Activated B cell treated with CpG ODN at 0.5 μM for 24 hours (primary cell): ENCODE measurements around the gene ATP2A1. TPM values are rescaled to one million over a fixed set of nuclear protein-coding genes. Genes with fewer than 3 reads are reported as not detected.

Experiments
- ATAC-seq: fragments of 200-7000 bp; cut with Tn5 transposase; one replicate; pipeline ENCODE4 v1.10.0; 2021; ENCODE audit warnings: low read depth, mild to moderate bottlenecking, moderate library complexity
- CTCF ChIA-PET: fragments of 350-600 bp; sonication (Branson Sonifier 250); formaldehyde crosslinking; loops from one replicate; lab custom pipeline; 2021; ENCODE audit warnings: antibody characterized with exemption; lab: Charles Lee
- POLR2A ChIA-PET: fragments of 350-600 bp; sonication (Branson Sonifier 250); formaldehyde crosslinking; loops from one replicate; lab custom pipeline; 2021; ENCODE audit warnings: antibody characterized with exemption; lab: Charles Lee
- DNase-seq: peaks from one replicate; pipeline ENCODE4 v3.0.0; 2022
- H3K27ac Mint-ChIP-seq: one replicate; pipeline ENCODE4 v1.8.0; 2020; ENCODE audit warnings: mixed read lengths
- H3K27me3 Mint-ChIP-seq: one replicate; pipeline ENCODE4 v1.8.0; 2021; ENCODE audit warnings: mixed read lengths
- H3K36me3 Mint-ChIP-seq: one replicate; pipeline ENCODE4 v1.8.0; 2021; ENCODE audit warnings: low read depth, mixed read lengths
- H3K4me1 Mint-ChIP-seq: one replicate; pipeline ENCODE4 v1.8.0; 2021; ENCODE audit warnings: mixed read lengths
- H3K4me3 Mint-ChIP-seq: one replicate; pipeline ENCODE4 v1.8.0; 2020; ENCODE audit warnings: mild to moderate bottlenecking, mixed read lengths
- H3K9me3 Mint-ChIP-seq: one replicate; pipeline ENCODE4 v1.8.0; 2020; ENCODE audit warnings: mixed read lengths
- intact Hi-C: fragments of 100-400 bp; cut with micrococcal nuclease; formaldehyde crosslinking; loops from one replicate; pipeline ENCODE4 v1.15.1; 2024
- total RNA-seq: library from RNA; stranded (reverse); gene quantifications from 2 replicates; pipeline ENCODE4 v1.2.3, GENCODE V29; 2022
- TF ChIP-seq, protein P1 (sequence below): fragments of 200-600 bp; IDR thresholded peaks from one replicate; pipeline ENCODE4 v1.8.0; 2022; ENCODE audit warnings: antibody characterized with exemption, mild to moderate bottlenecking

ATP2A1 gene
- total RNA-seq, 1 donor from 2014 or later: 1.0 TPM

GRCh38 chr16:28875134-28876018 is 2.9 kb upstream of the ATP2A1 start:
- H3K4me3 Mint-ChIP-seq: no peak overlapping the region
- CTCF ChIA-PET: interaction anchor here (1.0 to 5.4 kb wide), 4 partner anchors 10 to 69 kb away, joined by 3 to 60 read pairs (median 7); no protein-coding TSS in a partner anchor
- no peak for ATAC-seq
- POLR2A ChIA-PET: interaction anchor here (0.7 to 2.2 kb wide), 3 partner anchors 12 to 70 kb away, joined by 3 to 7 read pairs (median 6); partner anchors contain the start of gene SH2B1
- TF ChIP-seq, protein P1, sequence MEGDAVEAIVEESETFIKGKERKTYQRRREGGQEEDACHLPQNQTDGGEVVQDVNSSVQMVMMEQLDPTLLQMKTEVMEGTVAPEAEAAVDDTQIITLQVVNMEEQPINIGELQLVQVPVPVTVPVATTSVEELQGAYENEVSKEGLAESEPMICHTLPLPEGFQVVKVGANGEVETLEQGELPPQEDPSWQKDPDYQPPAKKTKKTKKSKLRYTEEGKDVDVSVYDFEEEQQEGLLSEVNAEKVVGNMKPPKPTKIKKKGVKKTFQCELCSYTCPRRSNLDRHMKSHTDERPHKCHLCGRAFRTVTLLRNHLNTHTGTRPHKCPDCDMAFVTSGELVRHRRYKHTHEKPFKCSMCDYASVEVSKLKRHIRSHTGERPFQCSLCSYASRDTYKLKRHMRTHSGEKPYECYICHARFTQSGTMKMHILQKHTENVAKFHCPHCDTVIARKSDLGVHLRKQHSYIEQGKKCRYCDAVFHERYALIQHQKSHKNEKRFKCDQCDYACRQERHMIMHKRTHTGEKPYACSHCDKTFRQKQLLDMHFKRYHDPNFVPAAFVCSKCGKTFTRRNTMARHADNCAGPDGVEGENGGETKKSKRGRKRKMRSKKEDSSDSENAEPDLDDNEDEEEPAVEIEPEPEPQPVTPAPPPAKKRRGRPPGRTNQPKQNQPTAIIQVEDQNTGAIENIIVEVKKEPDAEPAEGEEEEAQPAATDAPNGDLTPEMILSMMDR: no peak
- H3K36me3 Mint-ChIP-seq: peaks cover 31% of the 10 kb centered on the region
- peaks cover 8% of the 10 kb centered on the region for H3K4me1 Mint-ChIP-seq
- DNase-seq: no peak
- H3K27me3 Mint-ChIP-seq: no peaks in the 10 kb centered on the region
- intact Hi-C loops: no loop called here
- no peak overlapping the region for H3K27ac Mint-ChIP-seq
- no peaks in the 10 kb centered on the region for H3K9me3 Mint-ChIP-seq

- Mint-ChIP-seq H3K4me1 (peaks cover 13% of the 10 kb centered on the region), H3K27ac (no peak overlapping the region), H3K4me3 (no peak overlapping the region), H3K36me3 (peaks cover 25% of the 10 kb centered on the region), H3K9me3 (no peaks in the 10 kb centered on the region), H3K27me3 (peaks cover 5% of the 10 kb centered on the region)
- TF ChIP-seq, protein P1: no peak
- POLR2A ChIA-PET: interaction anchor here (2.2 kb wide), 1 partner anchor 69 kb away, joined by 6 read pairs; no protein-coding TSS in a partner anchor
- intact Hi-C loops: no loop called here
- CTCF ChIA-PET: interaction anchor here (2.9 to 5.4 kb wide), 2 partner anchors 47 to 68 kb away, joined by 10 to 60 read pairs; no protein-coding TSS in a partner anchor
- DNase-seq: no peak
- no peak for ATAC-seq
These were observed 2.1 kb upstream of the ATP2A1 start for GRCh38 chr16:28876019-28876659.

GRCh38 chr16:28876973-28877654 is 1.2 kb upstream of the ATP2A1 start:
- intact Hi-C loops: no loop called here
- Mint-ChIP-seq H3K36me3 (peaks cover 18% of the 10 kb centered on the region), H3K9me3 (no peaks in the 10 kb centered on the region), H3K27me3 (peaks cover 5% of the 10 kb centered on the region), H3K4me1 (peaks cover 14% of the 10 kb centered on the region), H3K27ac (no peak overlapping the region), H3K4me3 (no peak overlapping the region)
- TF ChIP-seq, protein P1: no peak
- ChIA-PET CTCF (interaction anchor here (0.6 kb wide), 1 partner anchor 68 kb away, joined by 4 read pairs; no protein-coding TSS in a partner anchor), POLR2A (no interaction called here)
- ATAC-seq (no peak), DNase-seq (no peak)

DNA sequence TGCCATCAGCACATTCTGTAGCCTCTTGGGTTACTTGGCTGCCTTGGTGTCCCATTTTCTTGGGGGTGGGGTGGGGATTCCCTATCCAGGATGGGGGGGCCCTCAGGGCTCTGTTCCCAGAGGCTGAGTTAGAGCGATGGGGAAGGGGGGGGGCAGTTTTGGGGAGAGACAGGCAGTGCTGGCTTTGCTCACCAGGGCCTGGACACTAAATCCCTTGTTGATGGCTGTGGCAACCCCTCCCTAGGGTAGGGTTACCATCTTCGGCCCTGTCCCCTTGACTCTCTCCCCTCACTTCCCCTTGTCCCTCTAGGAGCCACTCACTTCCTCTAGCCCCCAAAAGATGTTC is 660 bp upstream of the ATP2A1 start:
- intact Hi-C loops: no loop called here
- no peak overlapping the region for H3K27ac Mint-ChIP-seq
- TF ChIP-seq, protein P1: no peak
- no peak overlapping the region for H3K4me3 Mint-ChIP-seq
- DNase-seq: no peak
- peaks cover 5% of the 10 kb centered on the region for H3K27me3 Mint-ChIP-seq
- H3K9me3 Mint-ChIP-seq: no peaks in the 10 kb centered on the region
- H3K4me1 Mint-ChIP-seq: peaks cover 14% of the 10 kb centered on the region
- POLR2A ChIA-PET: no interaction called here
- CTCF ChIA-PET: interaction anchor here (2.7 kb wide), 1 partner anchor 68 kb away, joined by 12 read pairs; no protein-coding TSS in a partner anchor
- peaks cover 13% of the 10 kb centered on the region for H3K36me3 Mint-ChIP-seq
- ATAC-seq: no peak
